HepG2 (cell line): ENCODE results near the gene TMED9.

Experiments
- ETS1 ChIP-seq: sonication (generic); formaldehyde crosslinking; IDR thresholded peaks from 2 replicates; pipeline ENCODE4 v1.4.0; 2020; ENCODE audit warnings: missing genetic modification reagents
- FOXJ3 ChIP-seq: sonication (generic); formaldehyde crosslinking; IDR thresholded peaks from 2 replicates; pipeline ENCODE4 v1.4.0; 2020; ENCODE audit warnings: missing genetic modification reagents, mild to moderate bottlenecking, borderline replicate concordance
- GLI4 ChIP-seq: sonication (generic); formaldehyde crosslinking; IDR thresholded peaks from 2 replicates; pipeline ENCODE4 v1.5.1; 2020; ENCODE audit warnings: missing genetic modification reagents, mild to moderate bottlenecking, moderate library complexity, borderline replicate concordance
- JUND ChIP-seq: sonication (generic); formaldehyde crosslinking; IDR thresholded peaks from 2 replicates; pipeline ENCODE4 v1.8.0; 2022; ENCODE audit warnings: mild to moderate bottlenecking, missing genetic modification reagents
- MAZ ChIP-seq, 2 experiments: sonication (generic) in 1 of 2; formaldehyde crosslinking in 1 of 2; IDR thresholded peaks; 2 replicates each; pipeline versions ENCODE4 v1.5.0 to v1.6.1; 2012 to 2020; ENCODE audit warnings: low read depth in 2 of 2, mild to moderate bottlenecking in 2 of 2, borderline replicate concordance in 1 of 2, improper control_type of control experiment in 1 of 2, low read length in 1 of 2, missing genetic modification reagents in 1 of 2, moderate library complexity in 1 of 2
- PATZ1 ChIP-seq: sonication (generic); formaldehyde crosslinking; IDR thresholded peaks from 2 replicates; pipeline ENCODE4 v1.4.0; 2020; ENCODE audit warnings: missing genetic modification reagents
- ZMYM4 ChIP-seq: sonication (generic); formaldehyde crosslinking; IDR thresholded peaks from 2 replicates; pipeline ENCODE4 v1.8.1; 2023; ENCODE audit warnings: mild to moderate bottlenecking, missing genetic modification reagents
- TF ChIP-seq, protein P1 (sequence below): sonication (generic); formaldehyde crosslinking; IDR thresholded peaks from 2 replicates; pipeline ENCODE4 v1.5.0; 2020; ENCODE audit warnings: mild to moderate bottlenecking, missing genetic modification reagents, moderate library complexity

GRCh38 chr5:177595991-177596774 is 4.2 kb downstream of the TMED9 start:
- TF ChIP-seq ZMYM4 (CRISPR knock-in tag) (no peak), PATZ1 (no peak), GLI4 (CRISPR knock-in tag) (no peak), JUND (no peak), MAZ (IDR thresholded peaks at IDR 0.05; ENCODE audit: borderline replicate concordance, low read depth, low read length) (no peak), MAZ (CRISPR knock-in tag; IDR thresholded peaks at IDR 0.05; ENCODE audit: low read depth) (no peak), FOXJ3 (CRISPR knock-in tag) (no peak), ETS1 (CRISPR knock-in tag) (no peak)
- TF ChIP-seq, protein P1, sequence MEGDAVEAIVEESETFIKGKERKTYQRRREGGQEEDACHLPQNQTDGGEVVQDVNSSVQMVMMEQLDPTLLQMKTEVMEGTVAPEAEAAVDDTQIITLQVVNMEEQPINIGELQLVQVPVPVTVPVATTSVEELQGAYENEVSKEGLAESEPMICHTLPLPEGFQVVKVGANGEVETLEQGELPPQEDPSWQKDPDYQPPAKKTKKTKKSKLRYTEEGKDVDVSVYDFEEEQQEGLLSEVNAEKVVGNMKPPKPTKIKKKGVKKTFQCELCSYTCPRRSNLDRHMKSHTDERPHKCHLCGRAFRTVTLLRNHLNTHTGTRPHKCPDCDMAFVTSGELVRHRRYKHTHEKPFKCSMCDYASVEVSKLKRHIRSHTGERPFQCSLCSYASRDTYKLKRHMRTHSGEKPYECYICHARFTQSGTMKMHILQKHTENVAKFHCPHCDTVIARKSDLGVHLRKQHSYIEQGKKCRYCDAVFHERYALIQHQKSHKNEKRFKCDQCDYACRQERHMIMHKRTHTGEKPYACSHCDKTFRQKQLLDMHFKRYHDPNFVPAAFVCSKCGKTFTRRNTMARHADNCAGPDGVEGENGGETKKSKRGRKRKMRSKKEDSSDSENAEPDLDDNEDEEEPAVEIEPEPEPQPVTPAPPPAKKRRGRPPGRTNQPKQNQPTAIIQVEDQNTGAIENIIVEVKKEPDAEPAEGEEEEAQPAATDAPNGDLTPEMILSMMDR (CRISPR knock-in tag), result no peak
